Hepatocyte (in vitro differentiated cells): ENCODE measurements around the gene KCNMA1.

Experiments
- EZH2 ChIP-seq: fragments of 200-600 bp; sonication (generic); IDR thresholded peaks from 2 replicates; pipeline ENCODE4 v1.6.1; 2016; ENCODE audit warnings: antibody characterized with exemption, mild to moderate bottlenecking, borderline replicate concordance
- TF ChIP-seq, protein P1 (sequence below): fragments of 200-600 bp; sonication (generic); IDR thresholded peaks from 2 replicates; pipeline ENCODE4 v1.5.1; 2016; ENCODE audit warnings: antibody characterized with exemption, mild to moderate bottlenecking; ENCODE audit not compliant: poor library complexity

DNA sequence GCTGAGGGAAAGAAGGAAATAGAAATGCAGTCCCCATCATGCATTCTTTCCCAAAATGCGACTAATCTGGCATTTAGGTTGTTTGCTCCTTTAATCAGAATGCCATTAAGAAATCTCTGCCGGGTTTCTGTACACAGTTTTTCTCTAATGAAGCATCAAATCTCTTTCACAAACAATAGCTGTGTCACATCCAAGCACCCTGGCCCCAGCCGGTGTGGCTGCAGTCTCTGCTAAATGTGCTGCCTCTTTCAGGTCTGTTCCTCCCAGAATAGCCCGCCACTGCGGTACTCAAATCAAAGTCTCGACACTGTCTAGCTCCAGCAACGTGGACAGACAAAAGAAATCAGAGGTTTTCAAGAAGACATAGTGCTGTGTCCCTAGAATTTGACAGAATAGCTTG lies 343.8 kb downstream of the KCNMA1 start:
- TF ChIP-seq, protein P1, sequence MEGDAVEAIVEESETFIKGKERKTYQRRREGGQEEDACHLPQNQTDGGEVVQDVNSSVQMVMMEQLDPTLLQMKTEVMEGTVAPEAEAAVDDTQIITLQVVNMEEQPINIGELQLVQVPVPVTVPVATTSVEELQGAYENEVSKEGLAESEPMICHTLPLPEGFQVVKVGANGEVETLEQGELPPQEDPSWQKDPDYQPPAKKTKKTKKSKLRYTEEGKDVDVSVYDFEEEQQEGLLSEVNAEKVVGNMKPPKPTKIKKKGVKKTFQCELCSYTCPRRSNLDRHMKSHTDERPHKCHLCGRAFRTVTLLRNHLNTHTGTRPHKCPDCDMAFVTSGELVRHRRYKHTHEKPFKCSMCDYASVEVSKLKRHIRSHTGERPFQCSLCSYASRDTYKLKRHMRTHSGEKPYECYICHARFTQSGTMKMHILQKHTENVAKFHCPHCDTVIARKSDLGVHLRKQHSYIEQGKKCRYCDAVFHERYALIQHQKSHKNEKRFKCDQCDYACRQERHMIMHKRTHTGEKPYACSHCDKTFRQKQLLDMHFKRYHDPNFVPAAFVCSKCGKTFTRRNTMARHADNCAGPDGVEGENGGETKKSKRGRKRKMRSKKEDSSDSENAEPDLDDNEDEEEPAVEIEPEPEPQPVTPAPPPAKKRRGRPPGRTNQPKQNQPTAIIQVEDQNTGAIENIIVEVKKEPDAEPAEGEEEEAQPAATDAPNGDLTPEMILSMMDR = no peak
- no peak for TF ChIP-seq EZH2
